Trophoblast cell (in vitro differentiated cells and primary cell): ENCODE measurements around the gene LY86.

ENCODE experiments used
- DNase-seq, 2 donors: peaks; one replicate each; pipeline ENCODE4 v3.0.0-alpha.2; 2016
- H2AFZ ChIP-seq: 2 replicates; pipeline ENCODE4 v1.6.1; 2013; ENCODE audit warnings: low read length, moderate library complexity, mild to moderate bottlenecking; ENCODE audit not compliant: insufficient read depth, poor library complexity
- H2AK5ac ChIP-seq: 2 replicates; pipeline ENCODE4 v1.6.1; 2013; ENCODE audit warnings: mild to moderate bottlenecking, low read length
- H2BK120ac ChIP-seq: 2 replicates; pipeline ENCODE4 v1.6.1; 2013; ENCODE audit warnings: low read length, mild to moderate bottlenecking, moderate library complexity; ENCODE audit not compliant: insufficient read depth, poor library complexity
- H2BK12ac ChIP-seq: 2 replicates; pipeline ENCODE4 v1.6.1; 2013; ENCODE audit warnings: mild to moderate bottlenecking, low read length, moderate library complexity
- H2BK5ac ChIP-seq: 2 replicates; pipeline ENCODE4 v1.6.1; 2013; ENCODE audit warnings: low read length, low read depth, moderate library complexity, mild to moderate bottlenecking; ENCODE audit not compliant: poor library complexity
- H3K14ac ChIP-seq: 2 replicates; pipeline ENCODE4 v1.6.1; 2013; ENCODE audit warnings: mild to moderate bottlenecking, low read length
- H3K18ac ChIP-seq: 2 replicates; pipeline ENCODE4 v1.6.1; 2013; ENCODE audit warnings: mild to moderate bottlenecking, low read length
- H3K23ac ChIP-seq: 2 replicates; pipeline ENCODE4 v1.6.1; 2013; ENCODE audit warnings: low read length
- H3K27ac ChIP-seq: 2 replicates; pipeline ENCODE4 v1.5.1; 2013; ENCODE audit warnings: low read depth, mild to moderate bottlenecking, inconsistent platforms, low read length, moderate library complexity
- H3K27me3 ChIP-seq: 2 replicates; pipeline ENCODE4 v1.6.1; 2013; ENCODE audit warnings: inconsistent platforms, mild to moderate bottlenecking, low read length, moderate library complexity; ENCODE audit not compliant: insufficient read depth
- H3K36me3 ChIP-seq, 2 experiments: 1 replicate in 1 of 2; 2 replicates in 1 of 2; pipeline ENCODE4 v1.6.1; 2013; ENCODE audit warnings: low read length in 2 of 2, mild to moderate bottlenecking in 2 of 2, moderate library complexity in 1 of 2; ENCODE audit not compliant: insufficient read depth in 2 of 2, control insufficient read depth in 1 of 2
- H3K4ac ChIP-seq: 2 replicates; pipeline ENCODE4 v1.6.1; 2013; ENCODE audit warnings: low read depth, mild to moderate bottlenecking, low read length, moderate library complexity
- H3K4me1 ChIP-seq, 2 experiments: 1 replicate in 1 of 2; 2 replicates in 1 of 2; pipeline ENCODE4 v1.6.1; 2013; ENCODE audit warnings: low read length in 2 of 2, mild to moderate bottlenecking in 2 of 2, moderate library complexity in 1 of 2; ENCODE audit not compliant: insufficient read depth in 2 of 2, control insufficient read depth in 1 of 2
- H3K4me2 ChIP-seq: 2 replicates; pipeline ENCODE4 v1.6.1; 2013; ENCODE audit warnings: inconsistent platforms, mild to moderate bottlenecking, low read length, moderate library complexity
- H3K4me3 ChIP-seq: 2 replicates; pipeline ENCODE4 v1.5.1; 2013; ENCODE audit warnings: mild to moderate bottlenecking, low read depth, low read length, inconsistent platforms
- H3K79me1 ChIP-seq: one replicate; pipeline ENCODE4 v1.6.1; 2013; ENCODE audit warnings: low read length
- H3K79me2 ChIP-seq: 2 replicates; pipeline ENCODE4 v1.6.1; 2013; ENCODE audit warnings: low read length, mild to moderate bottlenecking; ENCODE audit not compliant: control insufficient read depth, insufficient read depth, poor library complexity
- H3K9ac ChIP-seq: 2 replicates; pipeline ENCODE4 v1.6.1; 2013; ENCODE audit warnings: mild to moderate bottlenecking, low read length
- H3K9me3 ChIP-seq: 2 replicates; pipeline ENCODE4 v1.6.1; 2013; ENCODE audit warnings: low read depth, mild to moderate bottlenecking, control low read depth, inconsistent platforms, low read length; ENCODE audit not compliant: insufficient read depth
- H4K12ac ChIP-seq: 2 replicates; pipeline ENCODE4 v1.6.1; 2013; ENCODE audit warnings: low read depth, mild to moderate bottlenecking, low read length, moderate library complexity
- H4K8ac ChIP-seq: 2 replicates; pipeline ENCODE4 v1.6.1; 2013; ENCODE audit warnings: low read depth, mild to moderate bottlenecking, low read length, moderate library complexity
- H4K91ac ChIP-seq: one replicate; pipeline ENCODE4 v1.6.1; 2013; ENCODE audit warnings: low read depth, mild to moderate bottlenecking, low read length, moderate library complexity
- WGBS: extraction: QIAGEN DNeasy Blood & Tissue Kit; methylation state at CpG from one replicate; pipeline ENCODE4 v1.1.7; 2013; ENCODE audit warnings: missing lambda C conversion rate; ENCODE audit not compliant: insufficient read length, insufficient coverage; ENCODE audit errors: extremely low coverage; 5-methylcytosine and 5-hydroxymethylcytosine counted together

LY86 gene

GRCh38 chr6:6581054-6581453 lies 7.5 kb upstream of the LY86 start:
- H3K18ac ChIP-seq: no peak overlapping the region
- H2BK5ac ChIP-seq: no peak overlapping the region
- H3K79me1 ChIP-seq: no peaks in the 10 kb centered on the region
- H3K27ac ChIP-seq: no peak overlapping the region
- WGBS: no CpG with 5 or more reads among the region's 3 CpGs
- no peaks in the 10 kb centered on the region for H3K79me2 ChIP-seq
- no peak overlapping the region for H2BK120ac ChIP-seq
- H3K4me3 ChIP-seq: no peak overlapping the region
- H3K4ac ChIP-seq: no peak overlapping the region
- H3K23ac ChIP-seq: no peak overlapping the region
- no peak overlapping the region for H2BK12ac ChIP-seq
- H3K4me1 ChIP-seq: peaks cover 0 to 2% of the 10 kb centered on the region in 2 experiments
- H4K12ac ChIP-seq: no peak overlapping the region
- no peak for DNase-seq
- H2AFZ ChIP-seq: no peak overlapping the region
- H3K4me2 ChIP-seq: no peak overlapping the region
- H3K14ac ChIP-seq: no peak overlapping the region
- no peak overlapping the region for H4K91ac ChIP-seq
- H2AK5ac ChIP-seq: no peak overlapping the region
- no peaks in the 10 kb centered on the region for H3K27me3 ChIP-seq
- H3K36me3 ChIP-seq: no peaks in the 10 kb centered on the region
- H3K9me3 ChIP-seq: peaks cover 2% of the 10 kb centered on the region
- H4K8ac ChIP-seq: no peak overlapping the region
- peak overlapping the region; percentile 35 for H3K9ac ChIP-seq

- H4K12ac ChIP-seq: no peak overlapping the region
- no peak overlapping the region for H2BK120ac ChIP-seq
- peaks cover 0 to 2% of the 10 kb centered on the region in 2 experiments for H3K4me1 ChIP-seq
- H3K36me3 ChIP-seq: no peaks in the 10 kb centered on the region
- no peaks in the 10 kb centered on the region for H3K27me3 ChIP-seq
- no peak overlapping the region for H2BK5ac ChIP-seq
- H3K4me2 ChIP-seq: no peak overlapping the region
- no peak overlapping the region for H4K8ac ChIP-seq
- H3K79me1 ChIP-seq: no peaks in the 10 kb centered on the region
- H2AK5ac ChIP-seq: no peak overlapping the region
- no peak overlapping the region for H3K18ac ChIP-seq
- no peak for DNase-seq
- H3K9me3 ChIP-seq: peaks cover 2% of the 10 kb centered on the region
- no peak overlapping the region for H2BK12ac ChIP-seq
- H2AFZ ChIP-seq: no peak overlapping the region
- no peak overlapping the region for H3K14ac ChIP-seq
- no peak overlapping the region for H3K4me3 ChIP-seq
- H3K4ac ChIP-seq: no peak overlapping the region
- H3K79me2 ChIP-seq: no peaks in the 10 kb centered on the region
- no peak overlapping the region for H3K9ac ChIP-seq
- H3K27ac ChIP-seq: no peak overlapping the region
- no CpG with 5 or more reads among the region's 1 CpG for WGBS
- no peak overlapping the region for H4K91ac ChIP-seq
- no peak overlapping the region for H3K23ac ChIP-seq
These were observed 6.4 kb upstream of the LY86 start for GRCh38 chr6:6582131-6582530.

DNA sequence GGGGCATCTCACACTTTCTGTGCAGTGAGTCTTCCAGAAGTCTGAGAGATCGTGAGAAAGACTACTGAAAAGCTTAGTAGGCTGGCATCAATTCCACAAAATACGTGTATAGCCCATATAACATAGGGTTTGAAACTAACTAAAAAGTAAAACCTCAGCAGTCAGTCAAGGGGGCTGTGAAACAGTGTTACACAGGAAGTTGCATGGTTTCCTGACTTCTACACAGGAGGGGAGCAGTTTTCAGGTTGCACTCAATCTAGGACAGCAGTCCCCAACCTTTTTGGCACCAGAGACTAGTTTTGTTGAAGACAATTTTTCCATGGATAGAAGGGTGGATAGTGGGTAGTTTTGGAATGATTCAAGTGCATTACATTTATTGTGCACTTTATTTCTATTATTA lies 4.7 kb upstream of the LY86 start:
- H3K23ac ChIP-seq: no peak overlapping the region
- no peaks in the 10 kb centered on the region for H3K27me3 ChIP-seq
- no peak overlapping the region for H2BK12ac ChIP-seq
- no peak overlapping the region for H3K9ac ChIP-seq
- H3K4me1 ChIP-seq: peaks cover 0 to 2% of the 10 kb centered on the region in 2 experiments
- H3K18ac ChIP-seq: no peak overlapping the region
- H3K4me2 ChIP-seq: no peak overlapping the region
- H4K12ac ChIP-seq: no peak overlapping the region
- no peaks in the 10 kb centered on the region for H3K79me2 ChIP-seq
- no peak overlapping the region for H4K91ac ChIP-seq
- no peaks in the 10 kb centered on the region for H3K79me1 ChIP-seq
- DNase-seq: no peak
- H2BK120ac ChIP-seq: no peak overlapping the region
- no peak overlapping the region for H3K27ac ChIP-seq
- H4K8ac ChIP-seq: no peak overlapping the region
- no peak overlapping the region for H3K4ac ChIP-seq
- no peak overlapping the region for H2AFZ ChIP-seq
- H3K14ac ChIP-seq: no peak overlapping the region
- no CpG with 5 or more reads among the region's 2 CpGs for WGBS
- no peak overlapping the region for H2BK5ac ChIP-seq
- H3K4me3 ChIP-seq: no peak overlapping the region
- no peaks in the 10 kb centered on the region for H3K36me3 ChIP-seq
- H3K9me3 ChIP-seq: peaks cover 2% of the 10 kb centered on the region
- no peak overlapping the region for H2AK5ac ChIP-seq

DNA sequence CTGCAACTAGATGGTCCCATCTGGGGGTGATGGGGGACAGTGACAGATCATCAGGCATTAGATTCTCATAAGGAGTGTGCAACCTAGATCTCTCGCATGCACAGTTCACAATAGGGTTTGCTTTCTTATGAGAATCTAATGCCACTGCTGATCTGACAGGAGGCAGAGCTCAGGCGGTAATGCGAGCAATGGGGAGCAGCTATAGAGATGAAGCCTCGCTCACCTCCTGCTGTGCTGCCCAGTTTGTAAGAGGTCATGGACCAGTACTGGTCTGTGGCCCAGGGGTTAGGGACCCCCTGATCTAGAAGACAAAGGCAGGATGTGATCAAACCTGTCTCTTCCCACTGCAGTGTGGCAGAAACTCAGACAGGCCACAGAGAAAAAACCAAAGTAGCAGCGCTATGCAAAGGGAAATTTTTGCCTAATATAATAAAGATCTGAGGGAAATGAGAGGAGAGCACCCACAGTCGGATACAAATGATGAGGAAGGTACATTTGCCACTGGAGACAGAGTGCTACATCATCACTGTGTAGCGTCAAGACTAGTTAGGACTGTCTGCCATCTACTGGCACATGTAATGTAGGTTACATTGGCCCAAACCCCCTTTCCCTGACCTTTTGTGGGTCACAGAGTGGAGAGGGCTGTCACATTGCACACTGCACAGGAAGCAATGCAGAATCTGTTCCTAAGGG lies 4.1 kb upstream of the LY86 start:
- Histone ChIP-seq H3K79me2 (no peaks in the 10 kb centered on the region), H3K9me3 (peaks cover 2% of the 10 kb centered on the region), H2BK120ac (no peak overlapping the region), H3K23ac (no peak overlapping the region), H4K91ac (no peak overlapping the region), H3K14ac (no peak overlapping the region), H3K79me1 (no peaks in the 10 kb centered on the region), H3K4ac (no peak overlapping the region), H2AFZ (no peak overlapping the region), H3K18ac (no peak overlapping the region), H4K12ac (no peak overlapping the region), H4K8ac (no peak overlapping the region), H2BK12ac (no peak overlapping the region), H3K4me3 (no peak overlapping the region), H3K27me3 (no peaks in the 10 kb centered on the region), H3K4me1 (peaks cover 0 to 2% of the 10 kb centered on the region in 2 experiments), H2AK5ac (no peak overlapping the region), H3K27ac (no peak overlapping the region), H3K4me2 (no peak overlapping the region), H3K9ac (no peak overlapping the region), H2BK5ac (no peak overlapping the region), H3K36me3 (no peaks in the 10 kb centered on the region)
- no CpG with 5 or more reads among the region's 7 CpGs for WGBS
- DNase-seq: no peak
